ENCODE measurements around the gene RAB44.

RAB44 gene

GRCh38 chr6:36676141-36677058 is 21.2 kb upstream of the RAB44 start:
- DNase-seq (ENCODE audit: extremely low read depth, low read depth) = no peak
- TF ChIP-seq, protein P1, sequence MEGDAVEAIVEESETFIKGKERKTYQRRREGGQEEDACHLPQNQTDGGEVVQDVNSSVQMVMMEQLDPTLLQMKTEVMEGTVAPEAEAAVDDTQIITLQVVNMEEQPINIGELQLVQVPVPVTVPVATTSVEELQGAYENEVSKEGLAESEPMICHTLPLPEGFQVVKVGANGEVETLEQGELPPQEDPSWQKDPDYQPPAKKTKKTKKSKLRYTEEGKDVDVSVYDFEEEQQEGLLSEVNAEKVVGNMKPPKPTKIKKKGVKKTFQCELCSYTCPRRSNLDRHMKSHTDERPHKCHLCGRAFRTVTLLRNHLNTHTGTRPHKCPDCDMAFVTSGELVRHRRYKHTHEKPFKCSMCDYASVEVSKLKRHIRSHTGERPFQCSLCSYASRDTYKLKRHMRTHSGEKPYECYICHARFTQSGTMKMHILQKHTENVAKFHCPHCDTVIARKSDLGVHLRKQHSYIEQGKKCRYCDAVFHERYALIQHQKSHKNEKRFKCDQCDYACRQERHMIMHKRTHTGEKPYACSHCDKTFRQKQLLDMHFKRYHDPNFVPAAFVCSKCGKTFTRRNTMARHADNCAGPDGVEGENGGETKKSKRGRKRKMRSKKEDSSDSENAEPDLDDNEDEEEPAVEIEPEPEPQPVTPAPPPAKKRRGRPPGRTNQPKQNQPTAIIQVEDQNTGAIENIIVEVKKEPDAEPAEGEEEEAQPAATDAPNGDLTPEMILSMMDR (IDR thresholded peaks at IDR 0.05; ENCODE audit: low read depth, low read length, missing control alignments) = no peak

DNA sequence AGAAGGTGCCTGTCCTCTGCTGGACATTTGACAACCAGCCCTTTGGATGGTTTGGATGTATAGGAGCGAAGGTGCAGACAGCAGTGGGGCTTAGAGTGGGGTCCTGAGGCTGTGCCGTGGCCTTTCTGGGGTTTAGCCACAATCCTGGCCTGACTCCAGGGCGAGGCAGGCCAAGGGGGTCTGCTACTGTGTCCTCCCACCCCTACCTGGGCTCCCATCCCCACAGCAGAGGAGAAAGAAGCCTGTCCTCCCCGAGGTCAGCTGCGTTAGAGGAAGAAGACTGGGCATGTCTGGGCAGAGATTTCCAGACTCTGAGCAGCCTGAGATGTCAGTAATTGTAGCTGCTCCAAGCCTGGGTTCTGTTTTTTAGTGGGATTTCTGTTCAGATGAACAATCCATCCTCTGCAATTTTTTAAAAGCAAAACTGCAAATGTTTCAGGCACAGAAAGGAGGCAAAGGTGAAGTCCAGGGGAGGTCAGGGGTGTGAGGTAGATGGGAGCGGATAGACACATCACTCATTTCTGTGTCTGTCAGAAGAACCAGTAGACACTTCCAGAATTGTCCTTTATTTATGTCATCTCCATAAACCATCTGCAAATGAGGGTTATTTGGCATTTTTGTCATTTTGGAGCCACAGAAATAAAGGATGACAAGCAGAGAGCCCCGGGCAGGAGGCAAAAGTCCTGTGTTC is 20.4 kb upstream of the RAB44 start:
- TF ChIP-seq, protein P1 (IDR thresholded peaks at IDR 0.05; ENCODE audit: low read depth, low read length, missing control alignments) = no peak
- DNase-seq (ENCODE audit: extremely low read depth, low read depth) = no peak
- peak overlapping the region; percentile 61 for H3K4me3 ChIP-seq (replicated peaks; ENCODE audit: low read depth, low read length)

More at GRCh38 chr6:36676141-36677058, 21.2 kb upstream of the RAB44 start:
- H3K4me3 ChIP-seq (replicated peaks; ENCODE audit: low read depth, low read length) = peak overlapping the region; percentile 61

DNA sequence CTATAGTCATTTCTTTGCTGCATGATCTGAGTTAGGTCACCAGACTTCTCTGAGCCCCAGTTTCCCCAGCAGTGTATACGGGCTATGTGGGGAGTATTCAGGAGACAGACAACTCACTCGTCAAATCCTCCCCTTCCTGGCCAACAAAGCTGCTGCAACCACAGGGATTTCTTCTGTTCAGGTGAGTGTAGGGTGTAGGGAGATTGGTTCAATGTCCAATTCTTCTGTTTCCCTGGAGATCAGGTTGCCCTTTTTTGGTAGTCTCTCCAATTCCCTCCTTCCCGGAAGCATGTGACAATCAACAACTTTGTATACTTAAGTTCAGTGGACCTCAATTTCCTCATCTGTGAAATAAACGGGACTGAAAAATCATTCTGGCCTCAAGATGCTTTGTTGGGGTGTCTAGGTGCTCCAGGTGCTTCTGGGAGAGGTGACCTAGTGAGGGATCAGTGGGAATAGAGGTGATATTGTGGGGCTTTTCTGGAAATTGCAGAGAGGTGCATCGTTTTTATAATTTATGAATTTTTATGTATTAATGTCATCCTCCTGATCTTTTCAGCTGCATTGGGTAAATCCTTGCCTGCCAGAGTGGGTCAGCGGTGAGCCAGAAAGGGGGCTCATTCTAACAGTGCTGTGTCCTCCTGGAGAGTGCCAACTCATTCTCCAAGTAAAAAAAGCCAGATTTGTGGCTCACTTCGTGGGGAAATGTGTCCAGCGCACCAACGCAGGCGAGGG is 19.7 kb upstream of the RAB44 start:
- H3K4me3 ChIP-seq (replicated peaks; ENCODE audit: low read depth, low read length) = peak overlapping the region; percentile 61
- DNase-seq (ENCODE audit: extremely low read depth, low read depth) = no peak
- TF ChIP-seq, protein P1 (IDR thresholded peaks at IDR 0.05; ENCODE audit: low read depth, low read length, missing control alignments) = no peak

DNA sequence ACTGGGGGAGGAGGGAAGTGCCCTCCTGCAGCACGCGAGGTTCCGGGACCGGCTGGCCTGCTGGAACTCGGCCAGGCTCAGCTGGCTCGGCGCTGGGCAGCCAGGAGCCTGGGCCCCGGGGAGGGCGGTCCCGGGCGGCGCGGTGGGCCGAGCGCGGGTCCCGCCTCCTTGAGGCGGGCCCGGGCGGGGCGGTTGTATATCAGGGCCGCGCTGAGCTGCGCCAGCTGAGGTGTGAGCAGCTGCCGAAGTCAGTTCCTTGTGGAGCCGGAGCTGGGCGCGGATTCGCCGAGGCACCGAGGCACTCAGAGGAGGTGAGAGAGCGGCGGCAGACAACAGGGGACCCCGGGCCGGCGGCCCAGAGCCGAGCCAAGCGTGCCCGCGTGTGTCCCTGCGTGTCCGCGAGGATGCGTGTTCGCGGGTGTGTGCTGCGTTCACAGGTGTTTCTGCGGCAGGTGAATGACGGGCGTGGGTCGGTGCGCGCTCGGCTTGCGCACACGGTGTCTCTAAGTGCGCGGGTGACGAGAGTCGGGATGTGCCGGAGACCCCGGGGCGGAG is 19.1 kb upstream of the RAB44 start, which contains the start of gene CDKN1A:
Gene CDKN1A, plus strand, starts transcription at position 227 of the 555 bp plus-strand sequence. CDS start 5,388 bp downstream, outside the sequence.
- no peak for DNase-seq (ENCODE audit: extremely low read depth, low read depth)
- peak within 1 kb of the TSS; percentile 61 for H3K4me3 ChIP-seq (replicated peaks; ENCODE audit: low read depth, low read length)
- TF ChIP-seq, protein P1 (IDR thresholded peaks at IDR 0.05; ENCODE audit: low read depth, low read length, missing control alignments) = no peak

DNA sequence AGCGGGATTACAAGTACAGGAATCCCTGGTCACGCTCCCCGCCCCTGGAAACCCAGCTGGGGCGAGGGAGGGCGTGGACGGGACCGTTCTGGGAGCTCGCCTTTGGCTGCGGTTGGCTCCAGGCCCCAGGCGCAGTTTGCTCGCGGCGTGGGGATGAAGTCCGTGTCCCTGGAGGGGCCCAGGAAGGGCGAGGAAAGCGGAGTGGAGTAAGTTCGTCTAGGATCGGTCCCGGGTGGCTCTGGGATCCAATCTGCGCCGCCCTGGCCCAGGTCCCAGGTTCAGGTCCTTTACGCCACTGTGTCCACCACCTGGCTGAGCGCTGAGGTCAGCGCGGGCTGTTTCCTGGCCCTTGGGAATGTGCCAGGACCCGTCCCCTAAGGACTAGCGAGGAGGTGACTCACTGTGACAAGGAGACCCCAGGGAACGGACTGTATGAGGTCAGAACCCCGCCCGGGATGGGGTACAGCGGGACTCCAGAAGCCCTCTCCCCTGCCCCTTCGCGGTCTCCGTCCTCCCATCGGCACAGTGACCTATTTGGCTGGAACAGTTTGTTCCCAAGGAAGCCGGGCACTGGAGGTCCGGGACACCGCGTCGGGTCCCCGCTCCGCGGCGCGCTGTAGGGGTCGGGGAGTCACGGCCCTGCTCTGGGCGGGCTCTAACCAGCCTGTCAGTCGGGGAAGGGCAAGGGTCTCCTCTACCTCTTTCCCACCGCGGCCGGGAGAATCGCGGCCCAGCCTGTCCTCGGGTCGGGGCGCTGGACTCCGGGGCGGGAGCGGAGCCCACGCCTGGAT is 18.4 kb upstream of the RAB44 start:
- peak overlapping the region; percentile 61 for H3K4me3 ChIP-seq (replicated peaks; ENCODE audit: low read depth, low read length)
- DNase-seq (ENCODE audit: extremely low read depth, low read depth) = no peak
- TF ChIP-seq, protein P1 (IDR thresholded peaks at IDR 0.05; ENCODE audit: low read depth, low read length, missing control alignments) = no peak

All from HFF-Myc (cell line).